HFFc6 (cell line): ENCODE data around the gene C20orf96. TPM values are rescaled to one million over a fixed set of nuclear protein-coding genes. Genes with fewer than 3 reads are reported as not detected.

Experiments used
- DNase-seq: peaks from one replicate; pipeline ENCODE4 v3.0.0-alpha.2; 2018
- H3K27ac Mint-ChIP-seq: 2 replicates; pipeline ENCODE4 v1.8.0; 2020; ENCODE audit warnings: mild to moderate bottlenecking, mixed read lengths
- H3K27me3 Mint-ChIP-seq: 2 replicates; pipeline ENCODE4 v1.8.0; 2021; ENCODE audit warnings: mild to moderate bottlenecking, moderate library complexity, mixed read lengths; ENCODE audit not compliant: insufficient read depth
- H3K36me3 Mint-ChIP-seq: 2 replicates; pipeline ENCODE4 v1.8.0; 2021; ENCODE audit warnings: low read depth, mixed read lengths
- H3K4me1 Mint-ChIP-seq: 2 replicates; pipeline ENCODE4 v1.8.0; 2020; ENCODE audit warnings: low read depth, mixed read lengths
- H3K4me3 Mint-ChIP-seq: 2 replicates; pipeline ENCODE4 v1.8.0; 2020; ENCODE audit warnings: mild to moderate bottlenecking, moderate library complexity, mixed read lengths
- H3K9me3 Mint-ChIP-seq: 2 replicates; pipeline ENCODE4 v1.8.0; 2020; ENCODE audit warnings: mild to moderate bottlenecking, mixed read lengths
- CTCF ChIP-seq: fragments of 200-600 bp; sonication (generic); IDR thresholded peaks from 2 replicates; pipeline ENCODE4 v1.5.0; 2021; ENCODE audit warnings: antibody characterized with exemption, mild to moderate bottlenecking
- total RNA-seq, 6 experiments: library from RNA; stranded (reverse); fragmentation: NEBNext Ultra II Directional; extraction: Animal tissue kit (Norgen Biotek cat#: 25700); gene quantifications; 2 replicates in 1 of 6; 3 replicates in 5 of 6; pipeline ENCODE4 v1.2.3, GENCODE V29; 2021

Gene C20orf96
- total RNA-seq, 6 experiments from 2014 or later, result 2.9 to 3.5 (median 3.2) TPM

GRCh38 chr20:278607-279571 is 11.7 kb downstream of the C20orf96 start:
- Mint-ChIP-seq H3K27ac (no peak overlapping the region), H3K9me3 (peaks cover 4% of the 10 kb centered on the region; the same call in 1 of the 2 replicates), H3K4me3 (no peak overlapping the region), H3K27me3 (peaks cover 12% of the 10 kb centered on the region; the same call in 1 of the 2 replicates), H3K4me1 (no peaks in the 10 kb centered on the region), H3K36me3 (peaks cover 12% of the 10 kb centered on the region)
- no peak for TF ChIP-seq CTCF
- no peak for DNase-seq

- no peak for TF ChIP-seq CTCF
- H3K36me3 Mint-ChIP-seq, result peaks cover 12% of the 10 kb centered on the region
- no peak for DNase-seq
- H3K27me3 Mint-ChIP-seq, result peaks cover 12% of the 10 kb centered on the region; the same call in 1 of the 2 replicates
- H3K4me1 Mint-ChIP-seq, result no peaks in the 10 kb centered on the region
- no peak overlapping the region for H3K4me3 Mint-ChIP-seq
- peaks cover 4% of the 10 kb centered on the region; the same call in 1 of the 2 replicates for H3K9me3 Mint-ChIP-seq
- no peak overlapping the region for H3K27ac Mint-ChIP-seq
Observed at GRCh38 chr20:278181-278580, 12.4 kb downstream of the C20orf96 start.

- TF ChIP-seq CTCF, result no peak
- peaks cover 12% of the 10 kb centered on the region; the same call in 1 of the 2 replicates for H3K27me3 Mint-ChIP-seq
Observed at GRCh38 chr20:277496-277781, 13.1 kb downstream of the C20orf96 start.

GRCh38 chr20:276620-277495 is 13.7 kb downstream of the C20orf96 start:
- Mint-ChIP-seq H3K36me3 (peaks cover 12% of the 10 kb centered on the region), H3K4me3 (no peak overlapping the region), H3K4me1 (no peaks in the 10 kb centered on the region), H3K9me3 (peaks cover 4% of the 10 kb centered on the region; the same call in 1 of the 2 replicates), H3K27ac (no peak overlapping the region), H3K27me3 (peaks cover 12% of the 10 kb centered on the region; the same call in 1 of the 2 replicates)
- TF ChIP-seq CTCF, result no peak
- DNase-seq, result no peak

More at GRCh38 chr20:277496-277781, 13.1 kb downstream of the C20orf96 start:
- H3K27ac Mint-ChIP-seq, result no peak overlapping the region
- H3K9me3 Mint-ChIP-seq, result peaks cover 4% of the 10 kb centered on the region; the same call in 1 of the 2 replicates
- DNase-seq, result no peak
- H3K36me3 Mint-ChIP-seq, result peaks cover 12% of the 10 kb centered on the region
- no peak overlapping the region for H3K4me3 Mint-ChIP-seq
- no peaks in the 10 kb centered on the region for H3K4me1 Mint-ChIP-seq

- Mint-ChIP-seq H3K9me3 (peaks cover 4% of the 10 kb centered on the region; the same call in 1 of the 2 replicates), H3K4me3 (no peak overlapping the region), H3K27ac (no peak overlapping the region), H3K36me3 (peaks cover 12% of the 10 kb centered on the region), H3K27me3 (peaks cover 12% of the 10 kb centered on the region; the same call in 1 of the 2 replicates), H3K4me1 (no peaks in the 10 kb centered on the region)
- no peak for TF ChIP-seq CTCF
- DNase-seq, result no peak
Observed at GRCh38 chr20:275791-276190, 14.8 kb downstream of the C20orf96 start.
